GM12873 (cell line): ENCODE data around the gene FHOD3.

ENCODE experiments used
- TF ChIP-seq, protein P1 (sequence below): IDR thresholded peaks from 2 replicates; pipeline ENCODE4 v1.5.1; 2012; ENCODE audit warnings: low read depth, mild to moderate bottlenecking, moderate library complexity, low read length, control low read depth; ENCODE audit not compliant: insufficient read depth; ENCODE audit errors: missing control alignments

FHOD3 gene

DNA sequence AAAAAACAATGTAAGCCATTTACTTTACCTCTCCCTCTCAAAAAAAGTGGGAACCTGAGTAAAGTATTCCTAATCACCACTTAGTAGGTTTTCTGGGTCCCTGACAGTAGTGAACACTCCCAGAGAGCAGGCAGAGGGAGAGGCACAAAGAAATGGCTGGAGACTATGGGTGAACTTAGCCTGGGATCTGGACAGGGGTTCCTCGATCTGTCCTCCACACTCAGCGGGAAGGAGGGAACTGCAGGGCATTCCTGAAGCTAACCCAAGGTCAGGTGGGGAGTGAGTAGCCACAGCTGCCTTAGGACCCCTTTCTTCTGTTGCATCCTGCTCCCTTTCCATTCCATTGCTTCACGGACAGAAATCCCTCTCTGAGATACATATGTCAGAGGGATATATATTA lies 375.9 kb downstream of the FHOD3 start:
- TF ChIP-seq, protein P1, sequence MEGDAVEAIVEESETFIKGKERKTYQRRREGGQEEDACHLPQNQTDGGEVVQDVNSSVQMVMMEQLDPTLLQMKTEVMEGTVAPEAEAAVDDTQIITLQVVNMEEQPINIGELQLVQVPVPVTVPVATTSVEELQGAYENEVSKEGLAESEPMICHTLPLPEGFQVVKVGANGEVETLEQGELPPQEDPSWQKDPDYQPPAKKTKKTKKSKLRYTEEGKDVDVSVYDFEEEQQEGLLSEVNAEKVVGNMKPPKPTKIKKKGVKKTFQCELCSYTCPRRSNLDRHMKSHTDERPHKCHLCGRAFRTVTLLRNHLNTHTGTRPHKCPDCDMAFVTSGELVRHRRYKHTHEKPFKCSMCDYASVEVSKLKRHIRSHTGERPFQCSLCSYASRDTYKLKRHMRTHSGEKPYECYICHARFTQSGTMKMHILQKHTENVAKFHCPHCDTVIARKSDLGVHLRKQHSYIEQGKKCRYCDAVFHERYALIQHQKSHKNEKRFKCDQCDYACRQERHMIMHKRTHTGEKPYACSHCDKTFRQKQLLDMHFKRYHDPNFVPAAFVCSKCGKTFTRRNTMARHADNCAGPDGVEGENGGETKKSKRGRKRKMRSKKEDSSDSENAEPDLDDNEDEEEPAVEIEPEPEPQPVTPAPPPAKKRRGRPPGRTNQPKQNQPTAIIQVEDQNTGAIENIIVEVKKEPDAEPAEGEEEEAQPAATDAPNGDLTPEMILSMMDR, result no peak

DNA sequence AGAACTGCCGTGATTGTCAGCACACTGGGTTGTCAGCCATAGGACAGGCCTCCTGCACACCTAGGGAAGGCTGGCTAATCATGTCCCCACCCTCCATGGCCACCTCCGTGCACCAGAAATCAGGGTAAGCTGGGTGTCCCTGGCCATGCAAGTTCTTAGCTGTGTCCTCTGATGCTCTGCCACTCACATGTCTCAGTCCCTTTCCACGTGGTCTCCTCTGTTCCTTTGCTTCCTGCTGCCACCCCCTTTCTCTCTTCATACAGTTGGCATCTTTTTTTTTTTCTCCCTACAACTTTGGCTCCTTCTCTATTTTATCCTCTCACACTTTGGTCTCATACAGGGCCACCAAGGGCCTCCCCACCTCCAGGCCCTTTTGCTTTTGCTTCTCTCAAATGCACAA lies 377.6 kb downstream of the FHOD3 start:
- TF ChIP-seq, protein P1, result no peak

DNA sequence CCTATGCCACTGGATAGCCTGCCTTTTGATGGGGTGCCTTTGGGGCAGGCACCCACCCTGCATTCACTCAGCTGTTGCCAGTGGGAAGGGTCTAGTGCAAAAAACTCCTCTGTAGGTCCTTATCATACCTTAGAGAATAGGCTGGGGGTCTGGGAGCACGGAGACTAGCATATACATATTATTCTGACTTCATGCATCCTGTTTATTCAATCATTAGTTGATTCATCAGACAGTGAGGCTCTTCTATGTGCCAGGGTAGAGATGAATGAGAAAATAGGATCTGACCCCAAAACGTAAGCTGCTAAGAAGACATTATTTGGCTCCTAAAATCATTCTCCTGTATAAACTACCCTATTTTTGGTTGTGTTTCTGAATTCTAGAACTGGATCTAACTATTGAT lies 378.0 kb downstream of the FHOD3 start:
- TF ChIP-seq, protein P1, result no peak

DNA sequence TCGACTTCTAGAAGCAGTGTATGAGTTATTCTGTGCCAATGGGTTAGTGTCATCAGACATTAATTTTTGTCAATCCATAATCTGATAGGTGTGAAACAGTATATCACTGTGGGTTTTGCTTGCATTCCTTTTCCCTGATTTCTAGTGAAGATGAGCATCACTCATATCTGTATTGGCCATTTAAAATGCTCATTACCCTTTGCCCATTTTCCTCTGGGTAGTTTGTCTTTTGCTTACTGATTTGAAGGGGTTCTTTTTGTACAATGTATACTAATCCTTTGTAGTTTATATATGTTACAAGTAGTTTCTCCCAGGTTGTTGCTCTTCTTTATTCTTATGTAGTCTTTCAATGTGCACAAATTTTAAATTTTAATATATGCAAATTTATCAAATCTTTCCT lies 379.1 kb downstream of the FHOD3 start:
- TF ChIP-seq, protein P1, result no peak

DNA sequence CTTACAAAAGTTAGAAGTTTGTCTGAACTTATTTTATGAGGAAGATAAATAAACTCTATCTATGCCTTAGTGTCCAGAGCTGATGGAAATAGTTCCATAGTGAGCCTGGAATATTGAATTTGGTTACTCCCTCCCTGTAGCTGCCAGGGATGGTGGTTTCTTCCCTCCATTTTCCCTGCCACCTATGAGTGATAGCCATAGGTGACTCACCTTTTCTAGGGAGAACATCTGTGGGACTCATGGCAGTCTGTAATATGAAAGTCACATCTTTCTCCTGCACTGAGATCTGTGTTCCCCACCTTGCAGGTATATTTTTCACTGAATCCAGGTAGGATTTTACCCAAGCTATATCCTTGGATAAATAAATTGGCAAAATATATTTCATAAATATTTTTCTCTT lies 382.5 kb downstream of the FHOD3 start:
- TF ChIP-seq, protein P1, result no peak

DNA sequence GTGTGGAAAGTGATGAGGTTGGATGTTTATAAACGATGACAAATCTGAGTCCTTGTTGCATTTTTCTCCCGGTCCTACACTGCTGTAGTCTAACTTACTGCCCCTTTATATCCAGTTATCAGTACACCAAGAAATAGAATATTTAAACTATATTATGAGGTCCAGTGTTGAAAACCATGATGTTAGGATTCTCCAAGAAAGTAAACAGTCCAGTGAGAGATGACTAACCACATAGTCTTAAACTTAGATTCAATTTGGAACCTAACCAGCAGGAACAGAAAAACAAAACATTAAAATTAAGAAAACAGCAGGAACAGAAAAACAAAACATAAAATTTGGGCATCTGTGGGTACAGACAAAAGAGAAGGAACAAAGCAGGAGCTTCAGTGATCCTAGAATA lies 388.1 kb downstream of the FHOD3 start:
- TF ChIP-seq, protein P1, result no peak

DNA sequence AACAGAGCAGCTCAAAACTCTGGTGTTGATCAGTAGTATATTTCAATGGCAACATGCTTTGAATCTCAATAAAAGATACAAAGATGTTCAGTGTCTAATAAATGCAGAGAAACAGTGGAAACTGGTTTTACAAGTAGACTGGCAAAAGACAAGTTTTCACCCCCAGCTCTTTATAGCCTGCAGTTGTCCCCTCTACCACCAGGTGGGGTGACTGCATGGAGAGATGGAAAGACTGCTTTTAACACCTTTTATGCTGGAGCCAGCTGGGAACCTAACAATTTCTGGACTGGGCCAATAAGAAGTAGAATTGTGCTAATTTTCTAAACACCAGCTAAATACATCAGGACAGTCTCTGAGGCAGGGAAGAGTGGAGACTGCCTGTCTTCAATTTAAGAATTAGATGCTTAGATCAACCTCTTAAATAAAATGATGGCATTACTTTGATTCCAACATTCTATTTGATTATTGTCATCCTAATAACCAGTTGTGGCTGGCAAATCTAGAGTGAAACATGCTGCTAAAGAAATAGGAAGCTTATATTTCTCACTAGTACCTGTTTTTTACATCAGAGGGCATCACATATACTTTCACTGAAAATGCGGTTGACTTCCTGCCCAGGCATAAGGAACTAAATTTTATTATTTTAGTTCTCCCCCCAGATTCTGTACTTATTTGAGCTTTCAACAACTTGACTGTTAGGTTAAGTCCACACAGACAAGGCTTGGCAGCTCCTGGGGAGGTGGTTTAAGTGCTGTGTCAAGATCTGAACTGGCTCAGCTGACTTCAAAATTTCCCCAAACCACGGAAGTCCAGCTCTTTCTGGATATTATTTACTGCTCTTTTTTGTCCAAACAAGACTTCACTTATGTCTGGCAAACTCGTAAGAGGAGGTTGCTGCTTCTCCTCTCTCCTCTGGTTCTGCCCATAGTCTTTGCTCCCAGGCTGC lies 390.8 kb downstream of the FHOD3 start:
- TF ChIP-seq, protein P1, result peak; percentile 89
